Mesenchymal stem cell (in vitro differentiated cells and primary cell): ENCODE data around the gene MDM4.

ENCODE experiments used
- DNase-seq: peaks from one replicate; pipeline ENCODE4 v3.0.0-alpha.2; 2013
- H2AFZ ChIP-seq: one replicate; pipeline ENCODE4 v1.6.1; 2013; ENCODE audit warnings: low read depth, mild to moderate bottlenecking, control low read depth, inconsistent platforms, low read length, moderate library complexity
- H2AK5ac ChIP-seq: 2 replicates; pipeline ENCODE4 v1.6.1; 2013; ENCODE audit warnings: low read length, moderate library complexity, mild to moderate bottlenecking, inconsistent platforms; ENCODE audit not compliant: severe bottlenecking
- H2BK120ac ChIP-seq: one replicate; pipeline ENCODE4 v1.6.1; 2013; ENCODE audit warnings: low read depth, mild to moderate bottlenecking, inconsistent platforms, low read length, moderate library complexity
- H2BK12ac ChIP-seq, 2 experiments: one replicate each; pipeline ENCODE4 v1.6.1; 2013; ENCODE audit warnings: inconsistent platforms in 2 of 2, low read length in 2 of 2, mild to moderate bottlenecking in 2 of 2, moderate library complexity in 2 of 2, control low read depth in 1 of 2
- H2BK15ac ChIP-seq: one replicate; pipeline ENCODE4 v1.6.1; 2013; ENCODE audit warnings: mild to moderate bottlenecking, low read depth, inconsistent platforms; ENCODE audit not compliant: poor library complexity, severe bottlenecking
- H2BK5ac ChIP-seq: 2 replicates; pipeline ENCODE4 v1.6.1; 2013; ENCODE audit warnings: low read depth, mild to moderate bottlenecking, low read length, control low read depth, inconsistent platforms; ENCODE audit not compliant: poor library complexity, severe bottlenecking
- H3K14ac ChIP-seq, 2 experiments: one replicate each; pipeline ENCODE4 v1.6.1; 2013; ENCODE audit warnings: inconsistent platforms in 2 of 2, low read length in 2 of 2, control low read depth in 1 of 2, mild to moderate bottlenecking in 1 of 2, moderate library complexity in 1 of 2
- H3K18ac ChIP-seq, 2 experiments: one replicate each; pipeline ENCODE4 v1.6.1; 2013; ENCODE audit warnings: inconsistent platforms in 2 of 2, low read length in 2 of 2, control low read depth in 1 of 2, low read depth in 1 of 2, mild to moderate bottlenecking in 1 of 2
- H3K23ac ChIP-seq, 2 experiments: one replicate each; pipeline ENCODE4 v1.6.1; 2013; ENCODE audit warnings: inconsistent platforms in 2 of 2, low read length in 2 of 2, mild to moderate bottlenecking in 2 of 2, moderate library complexity in 2 of 2, control low read depth in 1 of 2
- H3K27ac ChIP-seq: 2 replicates; pipeline ENCODE4 v1.5.1; 2013; ENCODE audit warnings: mild to moderate bottlenecking, moderate library complexity, low read length, control low read depth, inconsistent platforms; ENCODE audit not compliant: poor library complexity, severe bottlenecking
- H3K27me3 ChIP-seq, 2 experiments: 2 replicates each; pipeline versions ENCODE4 v1.6.1 to v1.7.0; 2013; ENCODE audit warnings: low read length in 2 of 2, mild to moderate bottlenecking in 2 of 2, moderate library complexity in 2 of 2, control low read depth in 1 of 2, inconsistent platforms in 1 of 2; ENCODE audit not compliant: control insufficient read depth in 1 of 2, insufficient read depth in 1 of 2
- H3K36me3 ChIP-seq, 2 experiments: 2 replicates each; pipeline versions ENCODE4 v1.6.1 to v1.7.0; 2013; ENCODE audit warnings: low read length in 2 of 2, control low read depth in 1 of 2, inconsistent platforms in 1 of 2, low read depth in 1 of 2, mild to moderate bottlenecking in 1 of 2; ENCODE audit not compliant: insufficient read depth in 2 of 2, control insufficient read depth in 1 of 2
- H3K4ac ChIP-seq, 2 experiments: one replicate each; pipeline ENCODE4 v1.6.1; 2013; ENCODE audit warnings: inconsistent platforms in 2 of 2, low read length in 2 of 2, mild to moderate bottlenecking in 2 of 2, moderate library complexity in 2 of 2, control low read depth in 1 of 2, low read depth in 1 of 2
- H3K4me1 ChIP-seq: 2 replicates; pipeline ENCODE4 v1.6.1; 2013; ENCODE audit warnings: low read depth, low read length, control low read depth; ENCODE audit not compliant: control insufficient read depth, insufficient read depth
- H3K4me2 ChIP-seq: 2 replicates; pipeline ENCODE4 v1.6.1; 2013; ENCODE audit warnings: low read length, mild to moderate bottlenecking, inconsistent platforms; ENCODE audit not compliant: poor library complexity, severe bottlenecking
- H3K4me3 ChIP-seq, 2 experiments: 2 replicates each; pipeline versions ENCODE4 v1.5.1 to v1.7.0; 2013; ENCODE audit warnings: low read length in 2 of 2, mild to moderate bottlenecking in 2 of 2, control low read depth in 1 of 2, low read depth in 1 of 2; ENCODE audit not compliant: insufficient read depth in 1 of 2
- H3K79me1 ChIP-seq: replicated peaks from 2 replicates; pipeline ENCODE4 v1.6.1; 2013; ENCODE audit warnings: mild to moderate bottlenecking, control low read depth, low read length, inconsistent platforms; ENCODE audit not compliant: poor library complexity, severe bottlenecking
- H3K9ac ChIP-seq: 2 replicates; pipeline ENCODE4 v1.7.0; 2013; ENCODE audit warnings: mild to moderate bottlenecking, low read length, moderate library complexity
- H3K9me3 ChIP-seq: 2 replicates; pipeline ENCODE4 v1.7.0; 2013; ENCODE audit warnings: mild to moderate bottlenecking, low read length; ENCODE audit not compliant: control insufficient read depth
- H4K8ac ChIP-seq: one replicate; pipeline ENCODE4 v1.6.1; 2013; ENCODE audit warnings: inconsistent platforms, mild to moderate bottlenecking, low read length, moderate library complexity
- H4K91ac ChIP-seq: one replicate; pipeline ENCODE4 v1.6.1; 2013; ENCODE audit warnings: mild to moderate bottlenecking, low read length, inconsistent platforms
- WGBS: methylation state at CpG from one replicate; pipeline ENCODE4 v1.1.7; 2013; ENCODE audit warnings: mixed read lengths; 5-methylcytosine and 5-hydroxymethylcytosine counted together

The MDM4 gene

GRCh38 chr1:204468766-204469302 lies 47.4 kb upstream of the MDM4 start:
- no peaks in the 10 kb centered on the region for H3K9me3 ChIP-seq
- H3K18ac ChIP-seq, result no peak overlapping the region
- no peak overlapping the region for H3K27ac ChIP-seq
- H3K14ac ChIP-seq, result no peak overlapping the region
- no peaks in the 10 kb centered on the region for H3K4me1 ChIP-seq
- H2BK12ac ChIP-seq, result no peak overlapping the region
- H3K79me1 ChIP-seq, result peaks cover 1% of the 10 kb centered on the region
- no peak overlapping the region for H3K4me2 ChIP-seq
- H3K23ac ChIP-seq, result no peak overlapping the region
- 93% methylated on average over 16 of the region's 18 CpGs for WGBS
- H4K8ac ChIP-seq, result no peak overlapping the region
- no peak overlapping the region for H2BK15ac ChIP-seq
- H3K27me3 ChIP-seq, result peaks cover 0 to 31% of the 10 kb centered on the region in 2 experiments
- H2AK5ac ChIP-seq, result no peak overlapping the region
- no peak overlapping the region for H3K4me3 ChIP-seq
- no peak overlapping the region for H3K4ac ChIP-seq
- no peak overlapping the region for H2AFZ ChIP-seq
- H3K9ac ChIP-seq, result no peak overlapping the region
- peaks cover 0 to 9% of the 10 kb centered on the region in 2 experiments for H3K36me3 ChIP-seq
- no peak overlapping the region for H4K91ac ChIP-seq
- H2BK120ac ChIP-seq, result no peak overlapping the region
- H2BK5ac ChIP-seq, result no peak overlapping the region
- DNase-seq, result no peak

DNA sequence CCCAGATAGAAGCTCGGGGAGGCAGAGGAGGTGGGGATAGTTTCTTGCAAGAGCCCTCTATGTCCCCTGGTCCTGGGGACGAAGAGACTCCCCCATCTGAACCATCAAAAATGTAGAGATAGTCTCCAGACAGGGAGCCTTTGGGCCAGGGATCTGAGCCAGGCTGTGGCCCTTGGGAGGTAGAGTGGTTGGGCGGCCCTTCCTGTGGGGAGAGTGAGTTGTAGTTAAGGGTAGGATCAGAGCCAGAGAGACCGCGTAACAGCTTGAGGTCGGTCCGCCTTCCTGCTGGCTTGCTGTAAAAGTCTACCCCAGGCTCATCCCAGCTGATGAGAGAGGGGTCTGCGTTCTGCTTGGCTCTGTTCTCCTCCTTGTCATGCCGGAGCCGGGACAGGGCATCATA lies 46.9 kb upstream of the MDM4 start:
- DNase-seq, result no peak
- H3K18ac ChIP-seq, result no peak overlapping the region
- 94% methylated on average over 9 of the region's 10 CpGs for WGBS
- no peak overlapping the region for H3K4me3 ChIP-seq
- H3K79me1 ChIP-seq, result peaks cover 1% of the 10 kb centered on the region
- H4K8ac ChIP-seq, result no peak overlapping the region
- H2BK5ac ChIP-seq, result no peak overlapping the region
- peaks cover 0 to 30% of the 10 kb centered on the region in 2 experiments for H3K27me3 ChIP-seq
- H2BK15ac ChIP-seq, result no peak overlapping the region
- no peak overlapping the region for H2AK5ac ChIP-seq
- H3K23ac ChIP-seq, result no peak overlapping the region
- no peaks in the 10 kb centered on the region for H3K9me3 ChIP-seq
- no peak overlapping the region for H3K9ac ChIP-seq
- H3K36me3 ChIP-seq, result peaks cover 0 to 8% of the 10 kb centered on the region in 2 experiments
- no peak overlapping the region for H2AFZ ChIP-seq
- no peaks in the 10 kb centered on the region for H3K4me1 ChIP-seq
- no peak overlapping the region for H4K91ac ChIP-seq
- H3K14ac ChIP-seq, result no peak overlapping the region
- no peak overlapping the region for H3K27ac ChIP-seq
- no peak overlapping the region for H3K4me2 ChIP-seq
- no peak overlapping the region for H2BK12ac ChIP-seq
- no peak overlapping the region for H3K4ac ChIP-seq
- H2BK120ac ChIP-seq, result no peak overlapping the region

DNA sequence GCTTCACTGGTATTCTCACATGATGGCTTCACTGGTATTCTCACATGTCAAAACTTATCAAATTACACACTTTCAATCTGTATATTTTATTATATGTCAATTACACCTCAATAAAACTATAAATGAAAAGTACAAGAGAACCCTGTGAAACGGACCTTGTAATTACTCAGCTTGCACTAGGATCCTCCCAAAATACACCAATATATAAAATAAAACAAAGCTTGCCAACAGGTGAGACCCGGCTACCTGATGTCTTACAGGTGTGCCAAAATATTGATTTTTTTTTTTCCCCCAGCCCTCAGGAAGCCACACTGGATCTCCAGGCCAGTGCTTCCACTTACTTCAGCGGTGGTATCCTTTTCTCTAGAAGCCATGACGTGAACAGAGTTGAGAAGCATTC lies 44.5 kb upstream of the MDM4 start:
- H3K27ac ChIP-seq, result no peak overlapping the region
- no peak overlapping the region for H3K14ac ChIP-seq
- H3K4me1 ChIP-seq, result no peaks in the 10 kb centered on the region
- H3K23ac ChIP-seq, result no peak overlapping the region
- H3K9me3 ChIP-seq, result no peaks in the 10 kb centered on the region
- H2AFZ ChIP-seq, result no peak overlapping the region
- no peak overlapping the region for H2BK15ac ChIP-seq
- no peak overlapping the region for H2BK12ac ChIP-seq
- H2AK5ac ChIP-seq, result no peak overlapping the region
- H4K91ac ChIP-seq, result no peak overlapping the region
- H3K36me3 ChIP-seq, result peaks cover 0 to 8% of the 10 kb centered on the region in 2 experiments
- no peak overlapping the region for H3K4ac ChIP-seq
- no peak for DNase-seq
- peaks cover 6% of the 10 kb centered on the region for H3K79me1 ChIP-seq
- no peak overlapping the region for H2BK5ac ChIP-seq
- H3K27me3 ChIP-seq, result peaks cover 5 to 27% of the 10 kb centered on the region in 2 experiments
- H3K18ac ChIP-seq, result no peak overlapping the region
- no peak overlapping the region for H3K4me3 ChIP-seq
- no peak overlapping the region for H2BK120ac ChIP-seq
- H3K4me2 ChIP-seq, result no peak overlapping the region
- H4K8ac ChIP-seq, result no peak overlapping the region
- 92% methylated on average over 4 of the region's 4 CpGs for WGBS
- H3K9ac ChIP-seq, result no peak overlapping the region

GRCh38 chr1:204472660-204473059 lies 43.5 kb upstream of the MDM4 start:
- Histone ChIP-seq H3K27ac (no peak overlapping the region), H3K18ac (no peak overlapping the region), H3K27me3 (peaks cover 5 to 35% of the 10 kb centered on the region in 2 experiments), H2BK120ac (no peak overlapping the region), H3K4me3 (no peak overlapping the region), H3K4ac (no peak overlapping the region), H4K8ac (no peak overlapping the region), H3K79me1 (peaks cover 6% of the 10 kb centered on the region), H2BK12ac (no peak overlapping the region), H2BK5ac (no peak overlapping the region), H3K14ac (no peak overlapping the region), H2AK5ac (no peak overlapping the region), H2BK15ac (no peak overlapping the region), H3K23ac (no peak overlapping the region), H2AFZ (no peak overlapping the region), H3K4me1 (no peaks in the 10 kb centered on the region), H3K9ac (no peak overlapping the region), H3K9me3 (no peaks in the 10 kb centered on the region), H3K36me3 (peaks cover 0 to 8% of the 10 kb centered on the region in 2 experiments), H3K4me2 (no peak overlapping the region), H4K91ac (no peak overlapping the region)
- no peak for DNase-seq
- WGBS, result 100% methylated on average over 2 of the region's 2 CpGs
